Measurements from ENCODE around the gene MAPK8IP3. TPM values are rescaled to one million over a fixed set of nuclear protein-coding genes. Genes with fewer than 3 reads are reported as not detected.

The MAPK8IP3 gene
- total RNA-seq, 1 donor from 2014 or later, result 77.3 TPM

DNA sequence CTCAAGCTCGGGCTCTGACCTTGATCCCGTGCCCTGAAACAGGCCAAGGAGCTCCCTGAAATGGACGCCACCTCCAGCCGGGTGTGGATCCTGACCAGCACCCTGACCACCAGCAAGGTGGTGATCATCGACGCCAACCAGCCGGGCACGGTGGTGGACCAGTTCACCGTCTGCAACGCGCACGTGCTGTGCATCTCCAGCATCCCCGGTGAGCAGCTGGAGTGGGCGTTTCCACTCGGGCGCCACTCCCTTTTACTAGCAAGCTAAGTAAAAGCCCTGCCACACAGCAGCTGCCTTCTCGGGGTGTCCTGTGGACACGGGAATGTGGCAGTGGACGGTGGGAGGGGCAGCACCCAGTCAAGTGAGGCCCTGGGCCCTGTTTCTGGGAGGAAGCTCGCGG is 59.0 kb downstream of the MAPK8IP3 start:
- Histone ChIP-seq H3K36me3 (peaks cover 70% of the 10 kb centered on the region), H3K4me3 (no peak overlapping the region), H3K27ac (no peak overlapping the region), H3K27me3 (no peaks in the 10 kb centered on the region), H3K4me1 (peaks cover 1% of the 10 kb centered on the region), H3K9me3 (no peaks in the 10 kb centered on the region)
- TF ChIP-seq, protein P1, sequence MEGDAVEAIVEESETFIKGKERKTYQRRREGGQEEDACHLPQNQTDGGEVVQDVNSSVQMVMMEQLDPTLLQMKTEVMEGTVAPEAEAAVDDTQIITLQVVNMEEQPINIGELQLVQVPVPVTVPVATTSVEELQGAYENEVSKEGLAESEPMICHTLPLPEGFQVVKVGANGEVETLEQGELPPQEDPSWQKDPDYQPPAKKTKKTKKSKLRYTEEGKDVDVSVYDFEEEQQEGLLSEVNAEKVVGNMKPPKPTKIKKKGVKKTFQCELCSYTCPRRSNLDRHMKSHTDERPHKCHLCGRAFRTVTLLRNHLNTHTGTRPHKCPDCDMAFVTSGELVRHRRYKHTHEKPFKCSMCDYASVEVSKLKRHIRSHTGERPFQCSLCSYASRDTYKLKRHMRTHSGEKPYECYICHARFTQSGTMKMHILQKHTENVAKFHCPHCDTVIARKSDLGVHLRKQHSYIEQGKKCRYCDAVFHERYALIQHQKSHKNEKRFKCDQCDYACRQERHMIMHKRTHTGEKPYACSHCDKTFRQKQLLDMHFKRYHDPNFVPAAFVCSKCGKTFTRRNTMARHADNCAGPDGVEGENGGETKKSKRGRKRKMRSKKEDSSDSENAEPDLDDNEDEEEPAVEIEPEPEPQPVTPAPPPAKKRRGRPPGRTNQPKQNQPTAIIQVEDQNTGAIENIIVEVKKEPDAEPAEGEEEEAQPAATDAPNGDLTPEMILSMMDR (IDR thresholded peaks at IDR 0.05), result no peak
- ATAC-seq, result no peak
- DNase-seq, result no peak
- intact Hi-C loops (cut with DNase I), result no loop called here

DNA sequence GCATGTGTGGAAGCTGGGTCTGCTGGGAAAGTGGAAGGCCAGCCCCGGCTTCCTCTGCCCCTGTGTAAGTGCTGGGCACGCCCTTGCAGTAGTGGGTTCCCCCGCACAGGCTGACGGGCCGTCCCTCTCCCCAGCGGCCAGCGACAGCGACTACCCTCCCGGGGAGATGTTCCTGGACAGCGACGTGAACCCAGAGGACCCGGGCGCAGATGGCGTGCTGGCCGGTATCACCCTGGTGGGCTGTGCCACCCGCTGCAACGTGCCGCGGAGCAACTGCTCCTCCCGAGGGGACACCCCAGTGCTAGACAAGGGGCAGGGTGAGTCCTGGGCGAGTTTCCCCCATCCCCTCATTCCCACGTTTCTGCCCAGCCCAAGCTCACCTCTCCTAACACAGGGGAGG is 59.8 kb downstream of the MAPK8IP3 start:
- Histone ChIP-seq H3K36me3 (peaks cover 62% of the 10 kb centered on the region), H3K4me1 (peaks cover 10% of the 10 kb centered on the region), H3K4me3 (no peak overlapping the region), H3K9me3 (no peaks in the 10 kb centered on the region), H3K27me3 (no peaks in the 10 kb centered on the region), H3K27ac (no peak overlapping the region)
- TF ChIP-seq, protein P1 (IDR thresholded peaks at IDR 0.05), result no peak
- no peak for ATAC-seq
- intact Hi-C loops (cut with DNase I), result no loop called here
- no peak for DNase-seq

DNA sequence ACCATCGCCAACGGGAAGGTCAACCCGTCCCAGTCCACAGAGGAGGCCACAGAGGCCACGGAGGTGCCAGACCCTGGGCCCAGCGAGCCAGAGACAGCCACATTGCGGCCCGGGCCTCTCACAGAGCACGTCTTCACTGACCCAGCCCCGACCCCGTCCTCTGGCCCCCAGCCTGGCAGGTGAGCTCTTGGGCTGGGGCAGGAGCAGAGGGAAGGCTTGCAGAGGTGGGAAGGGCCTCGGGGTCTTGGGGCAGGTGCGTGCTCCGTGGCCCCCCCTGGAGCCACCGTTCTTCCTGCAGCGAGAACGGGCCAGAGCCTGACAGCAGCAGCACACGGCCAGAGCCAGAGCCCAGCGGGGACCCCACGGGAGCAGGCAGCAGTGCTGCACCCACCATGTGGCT is 60.2 kb downstream of the MAPK8IP3 start:
- no peaks in the 10 kb centered on the region for H3K27me3 ChIP-seq
- peaks cover 58% of the 10 kb centered on the region for H3K36me3 ChIP-seq

DNA sequence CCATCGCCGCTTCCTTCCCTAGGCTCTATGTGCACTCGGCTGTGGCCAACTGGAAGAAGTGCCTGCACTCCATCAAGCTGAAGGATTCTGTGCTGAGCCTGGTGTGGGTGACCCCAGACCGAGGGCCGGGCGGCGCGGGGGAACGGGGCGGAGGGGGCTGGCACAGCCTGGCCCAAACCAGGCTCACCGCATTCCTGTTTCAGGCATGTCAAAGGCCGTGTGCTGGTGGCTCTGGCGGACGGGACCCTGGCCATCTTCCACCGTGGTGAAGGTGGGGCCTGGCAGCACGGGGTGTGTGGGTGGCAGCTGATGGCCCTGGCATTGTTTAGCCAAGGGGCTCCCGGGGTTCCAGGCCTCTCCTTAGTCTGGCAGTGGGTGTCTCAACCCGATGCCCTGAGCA is 60.7 kb downstream of the MAPK8IP3 start:
- peaks cover 10% of the 10 kb centered on the region for H3K4me1 ChIP-seq
- intact Hi-C loops (cut with DNase I), result no loop called here
- TF ChIP-seq, protein P1 (IDR thresholded peaks at IDR 0.05), result no peak
- ATAC-seq (no peak), DNase-seq (no peak)
- no peaks in the 10 kb centered on the region for H3K27me3 ChIP-seq
- H3K4me3 ChIP-seq, result no peak overlapping the region
- H3K36me3 ChIP-seq, result peaks cover 55% of the 10 kb centered on the region
- no peaks in the 10 kb centered on the region for H3K9me3 ChIP-seq
- H3K27ac ChIP-seq, result no peak overlapping the region

More for the DNA sequence above, 60.2 kb downstream of the MAPK8IP3 start:
- no peak for DNase-seq
- no peak for ATAC-seq
- Histone ChIP-seq H3K4me3 (no peak overlapping the region), H3K9me3 (no peaks in the 10 kb centered on the region), H3K27ac (no peak overlapping the region), H3K4me1 (peaks cover 10% of the 10 kb centered on the region)
- intact Hi-C loops (cut with DNase I), result no loop called here
- TF ChIP-seq, protein P1 (IDR thresholded peaks at IDR 0.05), result no peak

DNA sequence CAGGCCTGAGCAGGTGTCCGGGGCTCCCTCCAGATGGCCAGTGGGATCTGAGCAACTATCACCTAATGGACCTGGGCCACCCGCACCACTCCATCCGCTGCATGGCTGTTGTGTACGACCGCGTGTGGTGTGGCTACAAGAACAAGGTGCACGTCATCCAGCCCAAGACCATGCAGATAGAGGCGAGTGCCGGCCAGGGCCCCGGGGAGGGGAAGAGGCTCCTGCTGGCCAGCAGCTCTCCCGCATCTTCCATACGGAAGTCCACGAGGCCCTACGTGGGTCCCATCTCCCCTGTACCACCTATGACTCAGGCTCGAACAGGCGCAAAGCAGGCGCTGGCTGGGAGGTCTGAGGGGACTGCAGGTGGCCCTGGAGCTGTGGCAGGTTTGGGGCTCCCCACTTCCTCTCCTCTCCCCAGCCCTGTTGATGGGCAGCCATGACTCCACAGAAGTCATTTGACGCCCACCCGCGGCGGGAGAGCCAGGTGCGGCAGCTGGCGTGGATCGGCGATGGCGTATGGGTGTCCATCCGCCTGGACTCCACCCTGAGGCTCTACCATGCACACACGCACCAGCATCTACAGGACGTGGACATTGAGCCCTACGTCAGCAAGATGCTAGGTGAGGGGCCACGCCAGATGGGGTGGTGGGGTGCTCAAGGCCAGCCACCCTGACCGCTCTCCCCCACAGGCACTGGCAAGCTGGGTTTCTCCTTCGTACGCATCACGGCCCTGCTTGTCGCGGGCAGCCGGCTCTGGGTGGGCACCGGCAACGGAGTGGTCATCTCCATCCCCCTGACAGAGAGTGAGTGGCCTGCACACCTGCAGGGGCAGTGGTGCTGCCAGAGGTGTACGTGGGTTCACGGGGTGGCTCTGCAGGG is 61.4 kb downstream of the MAPK8IP3 start:
- intact Hi-C loops (cut with DNase I), result no loop called here
- DNase-seq, result no peak
- H3K36me3 ChIP-seq, result peaks cover 49% of the 10 kb centered on the region

More for the DNA sequence above, 61.4 kb downstream of the MAPK8IP3 start:
- TF ChIP-seq, protein P1 (IDR thresholded peaks at IDR 0.05), result no peak
- Histone ChIP-seq H3K4me3 (no peak overlapping the region), H3K27ac (no peak overlapping the region), H3K9me3 (no peaks in the 10 kb centered on the region), H3K27me3 (no peaks in the 10 kb centered on the region), H3K4me1 (peaks cover 16% of the 10 kb centered on the region)
- no peak for ATAC-seq

Data from upper lobe of right lung (tissue), 1 donor.